Measurements from ENCODE around the gene C1RL. TPM values are rescaled to one million over a fixed set of nuclear protein-coding genes. Genes with fewer than 3 reads are reported as not detected.

Gene C1RL
- total RNA-seq, 1 donor from 2014 or later, result 11.0 TPM

DNA sequence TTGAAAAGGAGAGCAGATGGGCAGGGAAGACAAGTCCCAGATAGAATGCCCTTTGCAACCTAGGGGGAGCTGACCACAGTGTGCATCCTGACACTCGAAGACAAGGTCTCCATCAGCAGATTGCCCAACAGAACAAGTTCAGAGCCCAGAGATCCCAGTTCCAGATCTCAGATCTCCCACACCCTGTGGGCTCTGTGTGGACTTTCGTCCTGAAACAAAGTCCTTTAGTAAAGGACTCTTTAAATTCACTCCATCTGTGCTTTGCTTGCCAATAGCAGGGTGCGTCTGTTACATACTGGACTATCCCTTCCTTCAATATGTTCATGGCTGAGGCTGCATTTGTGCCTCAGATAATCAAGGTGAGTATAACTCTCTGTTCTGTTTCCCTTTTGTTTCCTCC lies 8.7 kb upstream of the C1RL start:
- Histone ChIP-seq H4K20me1 (ENCODE audit: insufficient read depth, low read length) (peaks cover 3% of the 10 kb centered on the region), H3K9ac (ENCODE audit: low read length) (no peak overlapping the region), H3K4me3 (ENCODE audit: insufficient read depth, low read depth, low read length) (no peak overlapping the region), H3K27me3 (ENCODE audit: insufficient read depth, low read length) (no peaks in the 10 kb centered on the region), H3K4me2 (ENCODE audit: low read length) (no peak overlapping the region), H3K27ac (ENCODE audit: low read depth, low read length) (no peak overlapping the region), H3K4me1 (ENCODE audit: insufficient read depth, low read length) (no peaks in the 10 kb centered on the region), H3K36me3 (ENCODE audit: insufficient read depth, low read length) (no peaks in the 10 kb centered on the region), H2AFZ (ENCODE audit: low read depth, low read length) (no peak overlapping the region), H3K9me3 (ENCODE audit: insufficient read depth, low read depth, low read length) (no peaks in the 10 kb centered on the region), H3K79me2 (ENCODE audit: insufficient read depth, low read length) (no peaks in the 10 kb centered on the region)
- H3K27ac Mint-ChIP-seq (ENCODE audit: unreplicated experiment), result no peak overlapping the region
- H3K9me3 Mint-ChIP-seq (ENCODE audit: unreplicated experiment), result no peaks in the 10 kb centered on the region
- peak overlapping the region; percentile 45 for H3K4me3 Mint-ChIP-seq (ENCODE audit: unreplicated experiment)
- no peak for FAIRE-seq
- no peak for TF ChIP-seq EZH2 (IDR thresholded peaks at IDR 0.05; ENCODE audit: insufficient read depth, low read length)
- peaks cover 39% of the 10 kb centered on the region for H3K27me3 Mint-ChIP-seq (ENCODE audit: low read depth, unreplicated experiment)
- H3K4me1 Mint-ChIP-seq (ENCODE audit: low read depth, unreplicated experiment), result no peaks in the 10 kb centered on the region
- DNase-seq (ENCODE audit: low read depth), result no peak
- peaks cover 12% of the 10 kb centered on the region for H3K36me3 Mint-ChIP-seq (ENCODE audit: low read depth, unreplicated experiment)

DNA sequence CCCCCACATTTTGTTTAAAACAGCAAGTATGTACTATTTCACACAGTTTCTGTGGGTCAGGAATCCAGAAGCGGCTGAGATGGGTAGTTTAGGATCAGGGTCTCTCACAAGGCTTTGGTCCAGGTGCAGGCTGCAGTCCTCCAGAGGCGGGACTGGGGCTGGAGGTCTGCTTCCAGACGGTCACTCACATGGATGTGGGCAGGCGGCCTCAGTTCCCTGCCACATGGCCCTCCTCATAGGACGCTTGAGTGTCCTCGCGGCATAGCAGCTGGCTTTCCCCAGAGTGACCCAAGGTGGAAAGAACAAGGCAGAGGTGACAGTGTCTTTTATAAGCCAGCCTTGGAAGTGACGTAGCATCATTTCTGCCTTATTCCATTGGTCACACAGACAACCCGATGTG lies 7.9 kb upstream of the C1RL start:
- Histone ChIP-seq H3K9ac (ENCODE audit: low read length) (no peak overlapping the region), H3K4me1 (ENCODE audit: insufficient read depth, low read length) (no peaks in the 10 kb centered on the region), H3K36me3 (ENCODE audit: insufficient read depth, low read length) (no peaks in the 10 kb centered on the region), H3K79me2 (ENCODE audit: insufficient read depth, low read length) (no peaks in the 10 kb centered on the region), H3K4me2 (ENCODE audit: low read length) (no peak overlapping the region), H3K27me3 (ENCODE audit: insufficient read depth, low read length) (no peaks in the 10 kb centered on the region), H3K4me3 (ENCODE audit: insufficient read depth, low read depth, low read length) (no peak overlapping the region), H3K9me3 (ENCODE audit: insufficient read depth, low read depth, low read length) (no peaks in the 10 kb centered on the region), H2AFZ (ENCODE audit: low read depth, low read length) (no peak overlapping the region), H3K27ac (ENCODE audit: low read depth, low read length) (no peak overlapping the region), H4K20me1 (ENCODE audit: insufficient read depth, low read length) (peaks cover 3% of the 10 kb centered on the region)
- DNase-seq (ENCODE audit: low read depth), result no peak
- FAIRE-seq, result no peak
- Mint-ChIP-seq H3K9me3 (ENCODE audit: unreplicated experiment) (no peaks in the 10 kb centered on the region), H3K36me3 (ENCODE audit: low read depth, unreplicated experiment) (peaks cover 12% of the 10 kb centered on the region), H3K4me3 (ENCODE audit: unreplicated experiment) (no peak overlapping the region), H3K27ac (ENCODE audit: unreplicated experiment) (no peak overlapping the region), H3K4me1 (ENCODE audit: low read depth, unreplicated experiment) (no peaks in the 10 kb centered on the region), H3K27me3 (ENCODE audit: low read depth, unreplicated experiment) (peaks cover 36% of the 10 kb centered on the region)
- TF ChIP-seq, protein P1, sequence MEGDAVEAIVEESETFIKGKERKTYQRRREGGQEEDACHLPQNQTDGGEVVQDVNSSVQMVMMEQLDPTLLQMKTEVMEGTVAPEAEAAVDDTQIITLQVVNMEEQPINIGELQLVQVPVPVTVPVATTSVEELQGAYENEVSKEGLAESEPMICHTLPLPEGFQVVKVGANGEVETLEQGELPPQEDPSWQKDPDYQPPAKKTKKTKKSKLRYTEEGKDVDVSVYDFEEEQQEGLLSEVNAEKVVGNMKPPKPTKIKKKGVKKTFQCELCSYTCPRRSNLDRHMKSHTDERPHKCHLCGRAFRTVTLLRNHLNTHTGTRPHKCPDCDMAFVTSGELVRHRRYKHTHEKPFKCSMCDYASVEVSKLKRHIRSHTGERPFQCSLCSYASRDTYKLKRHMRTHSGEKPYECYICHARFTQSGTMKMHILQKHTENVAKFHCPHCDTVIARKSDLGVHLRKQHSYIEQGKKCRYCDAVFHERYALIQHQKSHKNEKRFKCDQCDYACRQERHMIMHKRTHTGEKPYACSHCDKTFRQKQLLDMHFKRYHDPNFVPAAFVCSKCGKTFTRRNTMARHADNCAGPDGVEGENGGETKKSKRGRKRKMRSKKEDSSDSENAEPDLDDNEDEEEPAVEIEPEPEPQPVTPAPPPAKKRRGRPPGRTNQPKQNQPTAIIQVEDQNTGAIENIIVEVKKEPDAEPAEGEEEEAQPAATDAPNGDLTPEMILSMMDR (IDR thresholded peaks at IDR 0.05; ENCODE audit: insufficient read depth, low read depth, low read length), result no peak
- TF ChIP-seq EZH2 (IDR thresholded peaks at IDR 0.05; ENCODE audit: insufficient read depth, low read length), result no peak

DNA sequence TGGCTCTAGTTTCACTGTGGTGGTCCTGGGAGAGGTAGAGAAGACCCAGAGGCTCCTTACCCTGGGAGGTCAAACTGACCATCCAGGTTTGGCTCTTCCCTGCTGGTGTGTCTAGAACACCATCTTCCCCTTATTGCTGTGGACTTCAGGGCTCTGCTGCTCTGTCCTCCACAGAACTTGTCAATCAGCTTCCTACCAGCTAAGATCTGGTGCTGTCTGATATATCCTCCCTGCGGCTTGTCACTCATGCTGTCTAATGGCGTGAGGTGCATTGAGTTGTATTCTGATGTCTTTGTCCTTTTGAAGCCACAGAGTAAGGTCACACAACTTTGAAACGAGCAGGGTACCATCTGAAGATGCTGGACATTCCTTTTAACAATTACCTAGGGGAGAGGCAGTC lies 7.2 kb upstream of the C1RL start:
- Histone ChIP-seq H3K27ac (ENCODE audit: low read depth, low read length) (no peak overlapping the region), H3K79me2 (ENCODE audit: insufficient read depth, low read length) (no peaks in the 10 kb centered on the region), H3K9ac (ENCODE audit: low read length) (no peak overlapping the region), H3K9me3 (ENCODE audit: insufficient read depth, low read depth, low read length) (no peaks in the 10 kb centered on the region), H3K4me3 (ENCODE audit: insufficient read depth, low read depth, low read length) (no peak overlapping the region), H3K4me1 (ENCODE audit: insufficient read depth, low read length) (no peaks in the 10 kb centered on the region), H3K27me3 (ENCODE audit: insufficient read depth, low read length) (no peaks in the 10 kb centered on the region), H3K4me2 (ENCODE audit: low read length) (no peak overlapping the region), H4K20me1 (ENCODE audit: insufficient read depth, low read length) (peaks cover 3% of the 10 kb centered on the region), H3K36me3 (ENCODE audit: insufficient read depth, low read length) (no peaks in the 10 kb centered on the region), H2AFZ (ENCODE audit: low read depth, low read length) (no peak overlapping the region)
- TF ChIP-seq, protein P1 (IDR thresholded peaks at IDR 0.05; ENCODE audit: insufficient read depth, low read depth, low read length), result no peak
- no peak for TF ChIP-seq EZH2 (IDR thresholded peaks at IDR 0.05; ENCODE audit: insufficient read depth, low read length)
- H3K4me3 Mint-ChIP-seq (ENCODE audit: unreplicated experiment), result no peak overlapping the region
- H3K36me3 Mint-ChIP-seq (ENCODE audit: low read depth, unreplicated experiment), result peaks cover 12% of the 10 kb centered on the region
- FAIRE-seq (no peak), DNase-seq (ENCODE audit: low read depth) (no peak)
- H3K27ac Mint-ChIP-seq (ENCODE audit: unreplicated experiment), result no peak overlapping the region
- H3K27me3 Mint-ChIP-seq (ENCODE audit: low read depth, unreplicated experiment), result peaks cover 36% of the 10 kb centered on the region
- H3K9me3 Mint-ChIP-seq (ENCODE audit: unreplicated experiment), result no peaks in the 10 kb centered on the region
- no peaks in the 10 kb centered on the region for H3K4me1 Mint-ChIP-seq (ENCODE audit: low read depth, unreplicated experiment)

Measured in astrocyte (in vitro differentiated cells and primary cell).